Activated naive CD8-positive, alpha-beta T cell (primary cell): Measurements from ENCODE around the gene CCDC73.
A peak's percentile ranks its signal among the peaks of the same experiment; 100 is the strongest.
"Not testable (repeated sequence)": the region's sequence is repeated elsewhere in the genome, so short reads cannot be mapped to it uniquely, and the experiment has no call there.

Source experiments
- H3K27ac Mint-ChIP-seq: one replicate; pipeline ENCODE4 v1.8.0; 2021; ENCODE audit warnings: mixed read lengths
- H3K27me3 Mint-ChIP-seq: one replicate; pipeline ENCODE4 v1.8.0; 2021; ENCODE audit warnings: mixed read lengths
- H3K36me3 Mint-ChIP-seq: one replicate; pipeline ENCODE4 v1.8.0; 2021; ENCODE audit warnings: mixed read lengths
- H3K4me1 Mint-ChIP-seq: one replicate; pipeline ENCODE4 v1.8.0; 2021; ENCODE audit warnings: low read depth, mixed read lengths
- H3K4me3 Mint-ChIP-seq: one replicate; pipeline ENCODE4 v1.8.0; 2021; ENCODE audit warnings: mild to moderate bottlenecking, mixed read lengths
- H3K9me3 Mint-ChIP-seq: one replicate; pipeline ENCODE4 v1.8.0; 2021; ENCODE audit warnings: low read depth, mixed read lengths

CCDC73 gene

GRCh38 chr11:32610797-32611352, 183.6 kb downstream of the CCDC73 start:
- H3K27ac Mint-ChIP-seq: no peak overlapping the region
- H3K27me3 Mint-ChIP-seq: no peaks in the 10 kb centered on the region
- H3K4me3 Mint-ChIP-seq: no peak overlapping the region

GRCh38 chr11:32608826-32609225, 185.6 kb downstream of the CCDC73 start:
- not testable (repeated sequence) for H3K27me3 Mint-ChIP-seq, H3K4me3 Mint-ChIP-seq, H3K9me3 Mint-ChIP-seq, H3K4me1 Mint-ChIP-seq, H3K27ac Mint-ChIP-seq
- peaks cover 15% of the 10 kb centered on the region for H3K36me3 Mint-ChIP-seq

More at GRCh38 chr11:32610797-32611352, 183.6 kb downstream of the CCDC73 start:
- H3K36me3 Mint-ChIP-seq: peaks cover 15% of the 10 kb centered on the region
- H3K4me1 Mint-ChIP-seq: peaks cover 2% of the 10 kb centered on the region
- H3K9me3 Mint-ChIP-seq: peaks cover 9% of the 10 kb centered on the region

GRCh38 chr11:32606220-32606619, 188.2 kb downstream of the CCDC73 start:
- no peak overlapping the region for H3K4me3 Mint-ChIP-seq
- peaks cover 9% of the 10 kb centered on the region for H3K9me3 Mint-ChIP-seq
- peaks cover 2% of the 10 kb centered on the region for H3K4me1 Mint-ChIP-seq
- H3K36me3 Mint-ChIP-seq: peaks cover 15% of the 10 kb centered on the region
- H3K27ac Mint-ChIP-seq: no peak overlapping the region
- no peaks in the 10 kb centered on the region for H3K27me3 Mint-ChIP-seq

- Mint-ChIP-seq H3K27ac (peak overlapping the region; percentile 25), H3K9me3 (peaks cover 4% of the 10 kb centered on the region), H3K4me1 (peaks cover 4% of the 10 kb centered on the region), H3K36me3 (peaks cover 7% of the 10 kb centered on the region), H3K27me3 (no peaks in the 10 kb centered on the region), H3K4me3 (no peak overlapping the region)
These were observed 191.6 kb downstream of the CCDC73 start for GRCh38 chr11:32602657-32603415.

GRCh38 chr11:32597921-32598320, 196.5 kb downstream of the CCDC73 start:
- peak overlapping the region; percentile 77 for H3K27ac Mint-ChIP-seq
- no peaks in the 10 kb centered on the region for H3K27me3 Mint-ChIP-seq
- H3K4me1 Mint-ChIP-seq: peaks cover 25% of the 10 kb centered on the region
- H3K9me3 Mint-ChIP-seq: no peaks in the 10 kb centered on the region
- peaks cover 10% of the 10 kb centered on the region for H3K36me3 Mint-ChIP-seq
- no peak overlapping the region for H3K4me3 Mint-ChIP-seq

- Mint-ChIP-seq H3K27ac (peak overlapping the region; percentile 55), H3K4me1 (peaks cover 35% of the 10 kb centered on the region), H3K4me3 (peak overlapping the region; percentile 27), H3K36me3 (peaks cover 17% of the 10 kb centered on the region)
- not testable (repeated sequence) for H3K27me3 Mint-ChIP-seq, H3K9me3 Mint-ChIP-seq
These were observed 198.3 kb downstream of the CCDC73 start for GRCh38 chr11:32596114-32596513.

GRCh38 chr11:32594272-32594671, 200.2 kb downstream of the CCDC73 start:
- Mint-ChIP-seq H3K27ac (no peak overlapping the region), H3K27me3 (no peaks in the 10 kb centered on the region), H3K9me3 (no peaks in the 10 kb centered on the region), H3K4me3 (no peak overlapping the region), H3K36me3 (peaks cover 22% of the 10 kb centered on the region), H3K4me1 (peaks cover 39% of the 10 kb centered on the region)

GRCh38 chr11:32586576-32587190, 207.8 kb downstream of the CCDC73 start:
- Mint-ChIP-seq H3K27me3 (no peaks in the 10 kb centered on the region), H3K9me3 (no peaks in the 10 kb centered on the region), H3K27ac (peak overlapping the region; percentile 62), H3K4me3 (peak overlapping the region; percentile 98), H3K4me1 (peaks cover 60% of the 10 kb centered on the region), H3K36me3 (peaks cover 13% of the 10 kb centered on the region)

GRCh38 chr11:32584921-32585320, 209.5 kb downstream of the CCDC73 start:
- Mint-ChIP-seq H3K4me3 (peak overlapping the region; percentile 98), H3K36me3 (peaks cover 7% of the 10 kb centered on the region), H3K27ac (peak overlapping the region; percentile 98), H3K27me3 (no peaks in the 10 kb centered on the region), H3K4me1 (peaks cover 56% of the 10 kb centered on the region), H3K9me3 (no peaks in the 10 kb centered on the region)

GRCh38 chr11:32583459-32584271, 210.8 kb downstream of the CCDC73 start, which contains the start of gene EIF3M:
Gene EIF3M, plus strand, starts transcription at chr11:32583831. Its CDS starts 57 bp downstream, at chr11:32583888.
- peaks cover 49% of the 10 kb centered on the region for H3K4me1 Mint-ChIP-seq
- H3K27me3 Mint-ChIP-seq: no peaks in the 10 kb centered on the region
- H3K4me3 Mint-ChIP-seq: peak within 1 kb of the TSS; percentile 98
- peak within 1 kb of the TSS; percentile 98 for H3K27ac Mint-ChIP-seq
- H3K36me3 Mint-ChIP-seq: peaks cover 6% of the 10 kb centered on the region
- no peaks in the 10 kb centered on the region for H3K9me3 Mint-ChIP-seq

GRCh38 chr11:32581556-32581955, 212.9 kb downstream of the CCDC73 start:
- Mint-ChIP-seq H3K9me3 (no peaks in the 10 kb centered on the region), H3K27me3 (no peaks in the 10 kb centered on the region), H3K36me3 (peaks cover 3% of the 10 kb centered on the region), H3K27ac (no peak overlapping the region), H3K4me3 (no peak overlapping the region), H3K4me1 (peaks cover 32% of the 10 kb centered on the region)

GRCh38 chr11:32580967-32581366, 213.5 kb downstream of the CCDC73 start:
- peaks cover 27% of the 10 kb centered on the region for H3K4me1 Mint-ChIP-seq
- H3K27me3 Mint-ChIP-seq: no peaks in the 10 kb centered on the region
- H3K4me3 Mint-ChIP-seq: no peak overlapping the region
- no peak overlapping the region for H3K27ac Mint-ChIP-seq
- peaks cover 3% of the 10 kb centered on the region for H3K36me3 Mint-ChIP-seq
- no peaks in the 10 kb centered on the region for H3K9me3 Mint-ChIP-seq

GRCh38 chr11:32576456-32576855, 218.0 kb downstream of the CCDC73 start:
- Mint-ChIP-seq H3K9me3 (no peaks in the 10 kb centered on the region), H3K4me1 (peaks cover 1% of the 10 kb centered on the region), H3K27me3 (peaks cover 4% of the 10 kb centered on the region), H3K4me3 (no peak overlapping the region), H3K36me3 (no peaks in the 10 kb centered on the region), H3K27ac (no peak overlapping the region)

- Mint-ChIP-seq H3K4me1 (peaks cover 2% of the 10 kb centered on the region), H3K9me3 (no peaks in the 10 kb centered on the region), H3K27ac (no peak overlapping the region), H3K36me3 (no peaks in the 10 kb centered on the region), H3K27me3 (peaks cover 4% of the 10 kb centered on the region), H3K4me3 (no peak overlapping the region)
These were observed 219.4 kb downstream of the CCDC73 start for GRCh38 chr11:32575070-32575469.

- H3K27ac Mint-ChIP-seq: no peak overlapping the region
These were observed 220.0 kb downstream of the CCDC73 start for GRCh38 chr11:32574421-32574820.

More at GRCh38 chr11:32574421-32574820, 220.0 kb downstream of the CCDC73 start:
- peaks cover 4% of the 10 kb centered on the region for H3K27me3 Mint-ChIP-seq
- no peaks in the 10 kb centered on the region for H3K36me3 Mint-ChIP-seq
- H3K4me3 Mint-ChIP-seq: no peak overlapping the region
- peaks cover 2% of the 10 kb centered on the region for H3K4me1 Mint-ChIP-seq
- H3K9me3 Mint-ChIP-seq: no peaks in the 10 kb centered on the region
